Liver (tissue), 9 donors: ENCODE data around the gene PYURF. TPM values are rescaled to one million over a fixed set of nuclear protein-coding genes. Genes with fewer than 3 reads are reported as not detected.

Experiments
- DNase-seq: peaks from one replicate; pipeline ENCODE4 v3.0.0-alpha.2; 2017; ENCODE audit warnings: low spot score
- H3K27ac ChIP-seq, 2 donors: one replicate each; pipeline ENCODE4 v1.7.0; 2013; ENCODE audit warnings: inconsistent platforms in 2 of 2, low read length in 2 of 2, control low read depth in 1 of 2, low read depth in 1 of 2, mild to moderate bottlenecking in 1 of 2
- H3K27me3 ChIP-seq, 4 donors: one replicate each; pipeline versions ENCODE4 v1.6.1 to v1.7.0; 2013; ENCODE audit warnings: low read length in 3 of 4, inconsistent platforms in 1 of 4, mild to moderate bottlenecking in 1 of 4, moderate library complexity in 1 of 4; ENCODE audit not compliant: control insufficient read depth in 4 of 4, insufficient read depth in 4 of 4
- H3K36me3 ChIP-seq, 4 donors: one replicate each; pipeline versions ENCODE4 v1.6.1 to v1.7.0; 2013; ENCODE audit warnings: low read length in 3 of 4, mild to moderate bottlenecking in 3 of 4, low read depth in 1 of 4, moderate library complexity in 1 of 4; ENCODE audit not compliant: control insufficient read depth in 4 of 4, insufficient read depth in 3 of 4
- H3K4me1 ChIP-seq, 4 donors: one replicate each; pipeline versions ENCODE4 v1.6.1 to v1.7.0; 2013; ENCODE audit warnings: low read length in 3 of 4, mild to moderate bottlenecking in 3 of 4, moderate library complexity in 1 of 4; ENCODE audit not compliant: control insufficient read depth in 4 of 4, insufficient read depth in 4 of 4
- H3K4me3 ChIP-seq, 3 donors: one replicate each; pipeline versions ENCODE4 v1.6.1 to v1.7.0; 2013; ENCODE audit warnings: low read length in 3 of 3, control low read depth in 1 of 3, low read depth in 1 of 3, mild to moderate bottlenecking in 1 of 3
- H3K9ac ChIP-seq, 2 donors: one replicate each; pipeline ENCODE4 v1.7.0; 2013; ENCODE audit warnings: low read length in 2 of 2, mild to moderate bottlenecking in 2 of 2, moderate library complexity in 2 of 2, control low read depth in 1 of 2, low read depth in 1 of 2
- H3K9me3 ChIP-seq, 4 donors: one replicate each; pipeline versions ENCODE4 v1.6.1 to v1.7.0; 2013; ENCODE audit warnings: low read length in 3 of 4; ENCODE audit not compliant: control insufficient read depth in 4 of 4
- ATF3 ChIP-seq: IDR thresholded peaks from 2 replicates; pipeline ENCODE4 v1.6.1; 2016; ENCODE audit warnings: antibody characterized with exemption
- CTCF ChIP-seq: fragments of 150-350 bp; IDR thresholded peaks from 2 replicates; pipeline ENCODE4 v1.5.1; 2017; ENCODE audit warnings: improper control_type of control experiment, low read depth, low read length; ENCODE audit not compliant: missing input control
- FOXA1 ChIP-seq: IDR thresholded peaks from 2 replicates; pipeline ENCODE4 v1.6.1; 2016; ENCODE audit warnings: antibody characterized with exemption
- FOXA2 ChIP-seq: IDR thresholded peaks from 2 replicates; pipeline ENCODE4 v1.6.1; 2016; ENCODE audit warnings: antibody characterized with exemption
- GABPA ChIP-seq, 2 donors: IDR thresholded peaks in 1 of 2; conservative IDR thresholded peaks in 1 of 2; 2 replicates each; pipeline ENCODE4 v1.6.1; 2016; ENCODE audit warnings: antibody characterized with exemption in 2 of 2, mild to moderate bottlenecking in 1 of 2, moderate library complexity in 1 of 2
- HNF4A ChIP-seq, 2 donors: conservative IDR thresholded peaks; 2 replicates each; pipeline ENCODE4 v1.6.1; 2016; ENCODE audit warnings: antibody characterized with exemption in 2 of 2, mild to moderate bottlenecking in 2 of 2
- HNF4G ChIP-seq: IDR thresholded peaks from 2 replicates; pipeline ENCODE4 v1.6.1; 2016; ENCODE audit warnings: antibody characterized with exemption
- JUND ChIP-seq, 2 donors: IDR thresholded peaks; 2 replicates each; pipeline ENCODE4 v1.6.1; 2016; ENCODE audit warnings: antibody characterized with exemption in 2 of 2
- MAX ChIP-seq: IDR thresholded peaks from 2 replicates; pipeline ENCODE4 v1.6.1; 2016; ENCODE audit warnings: antibody characterized with exemption
- NR2F2 ChIP-seq: IDR thresholded peaks from 2 replicates; pipeline ENCODE4 v1.6.1; 2016; ENCODE audit warnings: antibody characterized with exemption
- RAD21 ChIP-seq, 2 donors: IDR thresholded peaks; 2 replicates each; pipeline ENCODE4 v1.6.1; 2016; ENCODE audit warnings: antibody characterized with exemption in 2 of 2, mild to moderate bottlenecking in 2 of 2
- REST ChIP-seq: IDR thresholded peaks from 2 replicates; pipeline ENCODE4 v1.6.1; 2016; ENCODE audit warnings: antibody characterized with exemption, mild to moderate bottlenecking
- RXRA ChIP-seq, 2 donors: IDR thresholded peaks; 2 replicates each; pipeline ENCODE4 v1.6.1; 2017 to 2018; ENCODE audit warnings: antibody characterized with exemption in 2 of 2, mild to moderate bottlenecking in 1 of 2
- SP1 ChIP-seq: IDR thresholded peaks from 2 replicates; pipeline ENCODE4 v1.6.1; 2018; ENCODE audit warnings: antibody characterized with exemption, mild to moderate bottlenecking
- TAF1 ChIP-seq: conservative IDR thresholded peaks from 2 replicates; pipeline ENCODE4 v1.6.1; 2016; ENCODE audit warnings: antibody characterized with exemption, mild to moderate bottlenecking
- YY1 ChIP-seq: IDR thresholded peaks from 2 replicates; pipeline ENCODE4 v1.6.1; 2016; ENCODE audit warnings: antibody characterized with exemption, mild to moderate bottlenecking
- ZBTB33 ChIP-seq: IDR thresholded peaks from 2 replicates; pipeline ENCODE4 v1.6.1; 2016; ENCODE audit warnings: antibody characterized with exemption
- WGBS: extraction: QIAGEN DNeasy Blood & Tissue Kit; methylation state at CpG from one replicate; pipeline ENCODE4 v1.1.7; 2013; 5-methylcytosine and 5-hydroxymethylcytosine counted together
- polyA plus RNA-seq, 2 donors: library from polyadenylated mRNA; stranded (reverse) in 1 of 2; unstranded in 1 of 2; fragments of 200-250 nt in 1 of 2; fragments of >200 nt in 1 of 2; fragmentation: Nextera tagmentation in 1 of 2; extraction: Ambion mirVana in 1 of 2; gene quantifications; one replicate each; pipeline versions ENCODE4 v1.2.1 to v1.2.3, GENCODE V29; 2013 to 2015
- total RNA-seq, 2 donors: library from RNA; depleted of rRNA; stranded (reverse); fragments of >200 nt; gene quantifications; one replicate each; pipeline ENCODE4 v1.2.3, GENCODE V29; 2014
- donor health status: healthy.
- donor health status: healthy.
- donor health status: healthy.
- donor health status: healthy.
- donor health status: healthy.

The PYURF gene
- total and polyA plus RNA-seq, 4 donors = 28.8 to 86.0 (median 58.7) TPM

- TF ChIP-seq MAX (no peak), YY1 (no peak), GABPA (IDR thresholded peaks at IDR 0.05 in 1 of 2, conservative IDR thresholded peaks at IDR 0.05 in 1 of 2) (no peak), HNF4A (conservative IDR thresholded peaks at IDR 0.05) (no peak), ZBTB33 (no peak)
Measured at GRCh38 chr4:88570001-88570400, 46.4 kb upstream of the PYURF start (continued).

GRCh38 chr4:88567591-88567990 is 44.0 kb upstream of the PYURF start:
- DNase-seq = no peak
- Histone ChIP-seq H3K27me3 (no peaks in the 10 kb centered on the region), H3K9me3 (no peaks in the 10 kb centered on the region), H3K4me3 (no peak overlapping the region), H3K9ac (no peak overlapping the region), H3K27ac (no peak overlapping the region), H3K4me1 (no peaks in the 10 kb centered on the region), H3K36me3 (no peaks in the 10 kb centered on the region)
- no peak for TF ChIP-seq GABPA (IDR thresholded peaks at IDR 0.05 in 1 of 2, conservative IDR thresholded peaks at IDR 0.05 in 1 of 2)
- no peak for TF ChIP-seq FOXA2
- no peak for TF ChIP-seq ZBTB33
- WGBS = 89% methylated on average over 1 of the region's 1 CpG

GRCh38 chr4:88549815-88550214 is 26.2 kb upstream of the PYURF start:
- Histone ChIP-seq H3K4me3 (no peak overlapping the region), H3K36me3 (no peaks in the 10 kb centered on the region), H3K9me3 (no peaks in the 10 kb centered on the region), H3K27ac (no peak overlapping the region), H3K4me1 (no peaks in the 10 kb centered on the region), H3K9ac (no peak overlapping the region), H3K27me3 (no peaks in the 10 kb centered on the region)
- 83% methylated on average over 7 of the region's 7 CpGs for WGBS
- no peak for TF ChIP-seq RXRA (IDR thresholded peaks at IDR 0.05)
- no peak for TF ChIP-seq SP1
- no peak for TF ChIP-seq HNF4G
- TF ChIP-seq NR2F2 = no peak
- no peak for TF ChIP-seq TAF1
- TF ChIP-seq FOXA1 = no peak
- no peak for TF ChIP-seq GABPA (IDR thresholded peaks at IDR 0.05 in 1 of 2, conservative IDR thresholded peaks at IDR 0.05 in 1 of 2)
- no peak for TF ChIP-seq CTCF
- no peak for TF ChIP-seq REST
- TF ChIP-seq FOXA2 = no peak
- TF ChIP-seq YY1 = no peak
- TF ChIP-seq JUND (IDR thresholded peaks at IDR 0.05) = no peak
- TF ChIP-seq RAD21 (IDR thresholded peaks at IDR 0.05) = no peak
- TF ChIP-seq HNF4A (conservative IDR thresholded peaks at IDR 0.05) = no peak
- TF ChIP-seq ZBTB33 = no peak
- no peak for TF ChIP-seq ATF3
- DNase-seq = no peak
